Liver (tissue), 3 donors: ENCODE measurements around the gene TMEM98.

Source experiments
- GABPA ChIP-seq, 2 donors: IDR thresholded peaks in 1 of 2; conservative IDR thresholded peaks in 1 of 2; 2 replicates each; pipeline ENCODE4 v1.6.1; 2016; ENCODE audit warnings: antibody characterized with exemption in 2 of 2, mild to moderate bottlenecking in 1 of 2, moderate library complexity in 1 of 2
- HNF4A ChIP-seq, 2 donors: conservative IDR thresholded peaks; 2 replicates each; pipeline ENCODE4 v1.6.1; 2016; ENCODE audit warnings: antibody characterized with exemption in 2 of 2, mild to moderate bottlenecking in 2 of 2
- NR2F2 ChIP-seq: IDR thresholded peaks from 2 replicates; pipeline ENCODE4 v1.6.1; 2016; ENCODE audit warnings: antibody characterized with exemption
- RAD21 ChIP-seq, 2 donors: IDR thresholded peaks; 2 replicates each; pipeline ENCODE4 v1.6.1; 2016; ENCODE audit warnings: antibody characterized with exemption in 2 of 2, mild to moderate bottlenecking in 2 of 2
- TAF1 ChIP-seq: conservative IDR thresholded peaks from 2 replicates; pipeline ENCODE4 v1.6.1; 2016; ENCODE audit warnings: antibody characterized with exemption, mild to moderate bottlenecking
- ZBTB33 ChIP-seq: IDR thresholded peaks from 2 replicates; pipeline ENCODE4 v1.6.1; 2016; ENCODE audit warnings: antibody characterized with exemption
- TF ChIP-seq, protein P1 (sequence below): fragments of 150-350 bp; IDR thresholded peaks from 2 replicates; pipeline ENCODE4 v1.5.1; 2017; ENCODE audit warnings: improper control_type of control experiment, low read depth, low read length; ENCODE audit not compliant: missing input control
- donor health status: healthy.
- donor health status: healthy.

- TF ChIP-seq GABPA (IDR thresholded peaks at IDR 0.05 in 1 of 2, conservative IDR thresholded peaks at IDR 0.05 in 1 of 2) (no peak), HNF4A (conservative IDR thresholded peaks at IDR 0.05) (no peak), ZBTB33 (no peak), TAF1 (no peak), NR2F2 (no peak), RAD21 (IDR thresholded peaks at IDR 0.05) (no peak)
- TF ChIP-seq, protein P1, sequence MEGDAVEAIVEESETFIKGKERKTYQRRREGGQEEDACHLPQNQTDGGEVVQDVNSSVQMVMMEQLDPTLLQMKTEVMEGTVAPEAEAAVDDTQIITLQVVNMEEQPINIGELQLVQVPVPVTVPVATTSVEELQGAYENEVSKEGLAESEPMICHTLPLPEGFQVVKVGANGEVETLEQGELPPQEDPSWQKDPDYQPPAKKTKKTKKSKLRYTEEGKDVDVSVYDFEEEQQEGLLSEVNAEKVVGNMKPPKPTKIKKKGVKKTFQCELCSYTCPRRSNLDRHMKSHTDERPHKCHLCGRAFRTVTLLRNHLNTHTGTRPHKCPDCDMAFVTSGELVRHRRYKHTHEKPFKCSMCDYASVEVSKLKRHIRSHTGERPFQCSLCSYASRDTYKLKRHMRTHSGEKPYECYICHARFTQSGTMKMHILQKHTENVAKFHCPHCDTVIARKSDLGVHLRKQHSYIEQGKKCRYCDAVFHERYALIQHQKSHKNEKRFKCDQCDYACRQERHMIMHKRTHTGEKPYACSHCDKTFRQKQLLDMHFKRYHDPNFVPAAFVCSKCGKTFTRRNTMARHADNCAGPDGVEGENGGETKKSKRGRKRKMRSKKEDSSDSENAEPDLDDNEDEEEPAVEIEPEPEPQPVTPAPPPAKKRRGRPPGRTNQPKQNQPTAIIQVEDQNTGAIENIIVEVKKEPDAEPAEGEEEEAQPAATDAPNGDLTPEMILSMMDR, result no peak
Observed at GRCh38 chr17:32930512-32930911, 2.6 kb downstream of the TMEM98 start.
